Smooth muscle cell (in vitro differentiated cells): ENCODE results near the gene WDTC1. TPM values are rescaled to one million over a fixed set of nuclear protein-coding genes. Genes with fewer than 3 reads are reported as not detected.

Source experiments
- DNase-seq: peaks from one replicate; lab custom pipeline; 2025; ENCODE audit not compliant: unreplicated experiment; lab: John Stamatoyannopoulos, UW
- H2AFZ ChIP-seq: fragments of 200-600 bp; sonication (generic); 2 replicates; pipeline ENCODE4 v1.6.0; 2016; ENCODE audit warnings: antibody characterized with exemption, low read depth, mild to moderate bottlenecking
- H3F3A ChIP-seq: fragments of 200-600 bp; sonication (generic); 2 replicates; pipeline ENCODE4 v1.6.0; 2017; ENCODE audit warnings: antibody characterized with exemption, low read depth
- H3K27ac ChIP-seq: fragments of 200-600 bp; sonication (generic); 2 replicates; pipeline ENCODE4 v1.5.1; 2016; ENCODE audit warnings: low read depth, mild to moderate bottlenecking
- H3K27me3 ChIP-seq: fragments of 200-600 bp; sonication (generic); 2 replicates; pipeline ENCODE4 v1.6.1; 2016; ENCODE audit warnings: low read depth, mild to moderate bottlenecking
- H3K36me3 ChIP-seq: fragments of 200-600 bp; sonication (generic); 2 replicates; pipeline ENCODE4 v1.5.1; 2016; ENCODE audit warnings: low read depth
- H3K4me1 ChIP-seq: fragments of 200-600 bp; sonication (generic); 2 replicates; pipeline ENCODE4 v1.5.1; 2016; ENCODE audit warnings: low read depth
- H3K4me2 ChIP-seq: fragments of 200-600 bp; sonication (generic); 2 replicates; pipeline ENCODE4 v1.6.0; 2016; ENCODE audit warnings: mild to moderate bottlenecking
- H3K4me3 ChIP-seq: fragments of 200-600 bp; sonication (generic); 2 replicates; pipeline ENCODE4 v1.5.1; 2016; ENCODE audit warnings: mild to moderate bottlenecking
- H3K79me2 ChIP-seq: fragments of 200-600 bp; sonication (generic); 2 replicates; pipeline ENCODE4 v1.6.0; 2016; ENCODE audit warnings: low read depth, mild to moderate bottlenecking
- H3K9ac ChIP-seq: fragments of 200-600 bp; sonication (generic); 2 replicates; pipeline ENCODE4 v1.6.0; 2016; ENCODE audit warnings: low read depth
- H3K9me3 ChIP-seq: fragments of 200-600 bp; sonication (generic); replicated peaks from 2 replicates; pipeline ENCODE4 v1.5.1; 2016; ENCODE audit warnings: low read depth
- H4K20me1 ChIP-seq: fragments of 200-600 bp; sonication (generic); 2 replicates; pipeline ENCODE4 v1.6.0; 2016; ENCODE audit warnings: low read depth
- WGBS: methylation state at CpG from one replicate; pipeline ENCODE4 v1.1.7; 2016; ENCODE audit warnings: low lambda C conversion rate; 5-methylcytosine and 5-hydroxymethylcytosine counted together
- polyA plus RNA-seq: library from polyadenylated mRNA; unstranded; fragments of >200 nt; fragmentation: Nextera tagmentation; extraction: Ambion mirVana; gene quantifications from 2 replicates; pipeline ENCODE4 v1.2.1, GENCODE V29; 2016
- total RNA-seq: library from RNA; depleted of rRNA; stranded (reverse); fragments of >200 nt; gene quantifications from 2 replicates; pipeline ENCODE4 v1.2.3, GENCODE V29; 2014
- TF ChIP-seq, protein P1 (sequence below): fragments of 200-600 bp; sonication (generic); IDR thresholded peaks from 2 replicates; pipeline ENCODE4 v1.5.1; 2017; ENCODE audit warnings: borderline replicate concordance, mild to moderate bottlenecking, antibody characterized with exemption; ENCODE audit not compliant: insufficient read depth, poor library complexity, severe bottlenecking

Gene WDTC1
- total and polyA plus RNA-seq, 2 experiments from 2014 or later: 5.4 to 10.3 TPM

GRCh38 chr1:27258598-27258997 is 24.2 kb downstream of the WDTC1 start:
- no peak overlapping the region for H3K4me2 ChIP-seq
- peaks cover 3% of the 10 kb centered on the region for H3K79me2 ChIP-seq
- H3K9ac ChIP-seq: no peak overlapping the region
- DNase-seq: no peak
- H3K4me1 ChIP-seq: no peaks in the 10 kb centered on the region
- no peaks in the 10 kb centered on the region for H3K36me3 ChIP-seq
- no peak overlapping the region for H3K27ac ChIP-seq
- no peak overlapping the region for H2AFZ ChIP-seq
- H3K4me3 ChIP-seq: no peak overlapping the region
- WGBS: 94% methylated on average over 6 of the region's 6 CpGs
- peaks cover 3% of the 10 kb centered on the region for H3F3A ChIP-seq
- no peaks in the 10 kb centered on the region for H3K9me3 ChIP-seq
- TF ChIP-seq, protein P1, sequence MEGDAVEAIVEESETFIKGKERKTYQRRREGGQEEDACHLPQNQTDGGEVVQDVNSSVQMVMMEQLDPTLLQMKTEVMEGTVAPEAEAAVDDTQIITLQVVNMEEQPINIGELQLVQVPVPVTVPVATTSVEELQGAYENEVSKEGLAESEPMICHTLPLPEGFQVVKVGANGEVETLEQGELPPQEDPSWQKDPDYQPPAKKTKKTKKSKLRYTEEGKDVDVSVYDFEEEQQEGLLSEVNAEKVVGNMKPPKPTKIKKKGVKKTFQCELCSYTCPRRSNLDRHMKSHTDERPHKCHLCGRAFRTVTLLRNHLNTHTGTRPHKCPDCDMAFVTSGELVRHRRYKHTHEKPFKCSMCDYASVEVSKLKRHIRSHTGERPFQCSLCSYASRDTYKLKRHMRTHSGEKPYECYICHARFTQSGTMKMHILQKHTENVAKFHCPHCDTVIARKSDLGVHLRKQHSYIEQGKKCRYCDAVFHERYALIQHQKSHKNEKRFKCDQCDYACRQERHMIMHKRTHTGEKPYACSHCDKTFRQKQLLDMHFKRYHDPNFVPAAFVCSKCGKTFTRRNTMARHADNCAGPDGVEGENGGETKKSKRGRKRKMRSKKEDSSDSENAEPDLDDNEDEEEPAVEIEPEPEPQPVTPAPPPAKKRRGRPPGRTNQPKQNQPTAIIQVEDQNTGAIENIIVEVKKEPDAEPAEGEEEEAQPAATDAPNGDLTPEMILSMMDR: no peak
- H4K20me1 ChIP-seq: peaks cover 16% of the 10 kb centered on the region
- H3K27me3 ChIP-seq: no peaks in the 10 kb centered on the region

GRCh38 chr1:27267153-27267552 is 32.7 kb downstream of the WDTC1 start:
- no peak overlapping the region for H3K27ac ChIP-seq

DNA sequence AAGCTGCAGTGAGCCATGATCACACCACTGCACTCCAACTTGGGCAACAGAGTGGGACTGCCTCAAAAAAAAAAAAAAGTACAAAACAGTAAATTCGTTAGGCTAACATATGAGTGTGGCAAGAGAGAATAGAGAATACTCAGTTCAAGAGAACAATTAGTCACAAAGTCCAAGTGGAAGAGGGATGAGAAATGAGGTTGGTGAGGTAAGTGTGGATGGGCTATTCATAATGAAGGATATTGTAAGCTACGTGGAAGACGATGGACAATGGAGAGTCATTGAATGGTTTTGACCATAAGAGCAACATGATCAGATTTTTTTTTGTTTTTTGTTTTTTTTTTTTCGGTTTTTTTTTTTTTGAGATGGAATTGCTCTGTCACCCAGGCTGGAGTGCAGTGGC is 34.8 kb downstream of the WDTC1 start:
- no peaks in the 10 kb centered on the region for H3F3A ChIP-seq
- no peak overlapping the region for H3K4me3 ChIP-seq
- no peaks in the 10 kb centered on the region for H3K79me2 ChIP-seq
- H4K20me1 ChIP-seq: no peaks in the 10 kb centered on the region
- no peak overlapping the region for H2AFZ ChIP-seq
- no peak overlapping the region for H3K4me2 ChIP-seq
- 88% methylated on average over 4 of the region's 4 CpGs for WGBS
- TF ChIP-seq, protein P1: no peak
- H3K9ac ChIP-seq: no peak overlapping the region
- no peaks in the 10 kb centered on the region for H3K36me3 ChIP-seq
- no peaks in the 10 kb centered on the region for H3K4me1 ChIP-seq
- no peak overlapping the region for H3K27ac ChIP-seq
- no peak for DNase-seq
- no peaks in the 10 kb centered on the region for H3K27me3 ChIP-seq
- no peaks in the 10 kb centered on the region for H3K9me3 ChIP-seq

More at GRCh38 chr1:27267153-27267552, 32.7 kb downstream of the WDTC1 start:
- Histone ChIP-seq H3K4me1 (no peaks in the 10 kb centered on the region), H3K79me2 (no peaks in the 10 kb centered on the region), H2AFZ (no peak overlapping the region), H3K4me3 (no peak overlapping the region), H3K4me2 (no peak overlapping the region), H3K9me3 (no peaks in the 10 kb centered on the region), H3K36me3 (no peaks in the 10 kb centered on the region), H3F3A (no peaks in the 10 kb centered on the region), H3K27me3 (no peaks in the 10 kb centered on the region), H4K20me1 (no peaks in the 10 kb centered on the region), H3K9ac (no peak overlapping the region)
- TF ChIP-seq, protein P1: no peak
- 89% methylated on average over 5 of the region's 5 CpGs for WGBS
- DNase-seq: no peak

DNA sequence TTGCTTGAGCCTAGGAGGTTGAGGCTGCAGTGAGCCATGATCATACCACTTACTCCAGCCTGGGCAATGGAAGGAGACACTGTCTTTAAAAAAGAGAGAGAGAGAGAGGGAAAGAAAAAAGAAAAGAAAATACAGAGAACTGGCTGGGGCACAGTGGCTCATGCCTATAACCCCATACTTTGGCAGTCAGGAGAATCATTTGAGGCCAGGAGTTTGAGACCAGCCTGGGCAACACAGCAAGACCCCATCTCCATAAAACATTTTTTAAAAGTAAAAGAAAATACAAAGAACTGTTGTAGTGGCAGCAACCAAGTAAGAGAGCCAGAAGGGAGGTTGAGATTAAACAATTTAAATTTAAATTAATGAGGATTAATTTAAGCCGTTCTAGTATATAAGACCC is 39.8 kb downstream of the WDTC1 start:
- DNase-seq: no peak
- Histone ChIP-seq H4K20me1 (no peaks in the 10 kb centered on the region), H3K4me3 (no peak overlapping the region), H3K4me2 (no peak overlapping the region), H3K79me2 (no peaks in the 10 kb centered on the region), H3K36me3 (no peaks in the 10 kb centered on the region), H3K4me1 (no peaks in the 10 kb centered on the region), H2AFZ (no peak overlapping the region), H3F3A (no peaks in the 10 kb centered on the region), H3K9me3 (peaks cover 6% of the 10 kb centered on the region), H3K27ac (no peak overlapping the region), H3K27me3 (no peaks in the 10 kb centered on the region), H3K9ac (no peak overlapping the region)
- 97% methylated on average over 1 of the region's 1 CpG for WGBS
- TF ChIP-seq, protein P1: no peak
